ENCODE results near the gene MS4A13. TPM values are rescaled to one million over a fixed set of nuclear protein-coding genes. Genes with fewer than 3 reads are reported as not detected.

MS4A13 gene
- total RNA-seq, 1 donor from 2014 or later = not detected

- no peaks in the 10 kb centered on the region for H3K36me3 ChIP-seq
Observed at GRCh38 chr11:60544077-60544476, 28.9 kb downstream of the MS4A13 start.

DNA sequence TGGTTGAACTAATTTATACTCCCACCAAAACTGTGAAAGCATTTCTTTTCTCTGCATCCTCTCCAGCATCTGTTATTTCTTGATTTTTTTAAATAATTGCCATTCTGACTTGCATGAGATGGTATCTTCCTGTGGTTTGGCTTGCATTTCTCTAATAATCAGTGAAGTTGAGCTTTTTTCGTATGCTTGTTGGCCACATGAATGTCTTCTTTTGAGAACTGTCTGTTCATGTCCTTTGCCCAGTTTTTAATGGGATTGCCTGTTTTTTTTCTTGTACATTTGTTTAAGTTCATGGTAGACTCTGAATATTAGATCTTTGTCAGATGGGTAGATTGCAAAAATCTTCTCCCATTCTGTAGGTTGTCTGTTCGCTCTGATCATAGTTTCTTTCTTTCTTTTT is 46.1 kb downstream of the MS4A13 start:
- Histone ChIP-seq H3K27ac (no peak overlapping the region), H3K9me3 (peaks cover 0 to 10% of the 10 kb centered on the region in 2 donors), H3K36me3 (no peaks in the 10 kb centered on the region), H3K27me3 (no peaks in the 10 kb centered on the region), H3K4me1 (no peaks in the 10 kb centered on the region), H3K4me3 (no peak overlapping the region)
- DNase-seq (ENCODE audit: low spot score in 2 of 2) = no peak
- intact Hi-C loops (cut with DNase I) = no loop called here
- TF ChIP-seq, protein P1, sequence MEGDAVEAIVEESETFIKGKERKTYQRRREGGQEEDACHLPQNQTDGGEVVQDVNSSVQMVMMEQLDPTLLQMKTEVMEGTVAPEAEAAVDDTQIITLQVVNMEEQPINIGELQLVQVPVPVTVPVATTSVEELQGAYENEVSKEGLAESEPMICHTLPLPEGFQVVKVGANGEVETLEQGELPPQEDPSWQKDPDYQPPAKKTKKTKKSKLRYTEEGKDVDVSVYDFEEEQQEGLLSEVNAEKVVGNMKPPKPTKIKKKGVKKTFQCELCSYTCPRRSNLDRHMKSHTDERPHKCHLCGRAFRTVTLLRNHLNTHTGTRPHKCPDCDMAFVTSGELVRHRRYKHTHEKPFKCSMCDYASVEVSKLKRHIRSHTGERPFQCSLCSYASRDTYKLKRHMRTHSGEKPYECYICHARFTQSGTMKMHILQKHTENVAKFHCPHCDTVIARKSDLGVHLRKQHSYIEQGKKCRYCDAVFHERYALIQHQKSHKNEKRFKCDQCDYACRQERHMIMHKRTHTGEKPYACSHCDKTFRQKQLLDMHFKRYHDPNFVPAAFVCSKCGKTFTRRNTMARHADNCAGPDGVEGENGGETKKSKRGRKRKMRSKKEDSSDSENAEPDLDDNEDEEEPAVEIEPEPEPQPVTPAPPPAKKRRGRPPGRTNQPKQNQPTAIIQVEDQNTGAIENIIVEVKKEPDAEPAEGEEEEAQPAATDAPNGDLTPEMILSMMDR (IDR thresholded peaks at IDR 0.05) = no peak

More at GRCh38 chr11:60544077-60544476, 28.9 kb downstream of the MS4A13 start:
- Histone ChIP-seq H3K4me3 (no peak overlapping the region), H3K4me1 (no peaks in the 10 kb centered on the region), H3K27ac (no peak overlapping the region), H3K9me3 (no peaks in the 10 kb centered on the region), H3K27me3 (no peaks in the 10 kb centered on the region)
- TF ChIP-seq, protein P1 (IDR thresholded peaks at IDR 0.05) = no peak
- DNase-seq (ENCODE audit: low spot score in 2 of 2) = no peak
- intact Hi-C loops (cut with DNase I) = no loop called here

- TF ChIP-seq, protein P1 (IDR thresholded peaks at IDR 0.05) = no peak
- no peak overlapping the region for H3K4me3 ChIP-seq
- peaks cover 0 to 10% of the 10 kb centered on the region in 2 donors for H3K9me3 ChIP-seq
- no peaks in the 10 kb centered on the region for H3K36me3 ChIP-seq
- no peaks in the 10 kb centered on the region for H3K4me1 ChIP-seq
- intact Hi-C loops (cut with DNase I) = no loop called here
- H3K27ac ChIP-seq = no peak overlapping the region
- DNase-seq (ENCODE audit: low spot score in 2 of 2) = no peak
- no peaks in the 10 kb centered on the region for H3K27me3 ChIP-seq
Observed at GRCh38 chr11:60563553-60564235, 48.5 kb downstream of the MS4A13 start.

DNA sequence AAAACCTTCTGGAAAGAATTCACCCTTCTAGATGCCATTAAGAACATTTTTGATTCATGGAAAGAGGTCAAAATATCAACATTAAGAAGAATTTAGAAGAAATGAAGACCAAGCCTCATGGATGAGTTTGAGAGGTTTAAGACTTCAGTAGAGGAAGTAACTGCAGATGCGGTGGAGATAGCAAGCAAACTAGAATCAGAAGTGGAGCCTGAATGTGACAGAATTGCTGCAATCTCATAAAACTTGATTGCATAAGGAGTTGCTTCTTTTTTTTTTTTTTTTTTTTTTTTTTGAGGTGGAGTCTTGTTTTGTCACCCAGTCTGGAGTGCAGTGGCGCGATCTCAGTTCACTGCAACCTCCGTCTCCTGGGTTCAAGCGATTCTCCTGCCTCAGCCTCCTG is 51.6 kb downstream of the MS4A13 start:
- Histone ChIP-seq H3K27ac (no peak overlapping the region), H3K9me3 (no peaks in the 10 kb centered on the region), H3K4me3 (no peak overlapping the region), H3K4me1 (no peaks in the 10 kb centered on the region), H3K27me3 (no peaks in the 10 kb centered on the region), H3K36me3 (no peaks in the 10 kb centered on the region)
- intact Hi-C loops (cut with DNase I) = no loop called here
- DNase-seq (ENCODE audit: low spot score in 2 of 2) = no peak
- TF ChIP-seq, protein P1 (IDR thresholded peaks at IDR 0.05) = no peak

- TF ChIP-seq, protein P1 (IDR thresholded peaks at IDR 0.05) = no peak
- H3K27ac ChIP-seq = no peak overlapping the region
- DNase-seq (ENCODE audit: low spot score in 2 of 2) = no peak
- no peaks in the 10 kb centered on the region for H3K4me1 ChIP-seq
- intact Hi-C loops (cut with DNase I) = no loop called here
- no peaks in the 10 kb centered on the region for H3K9me3 ChIP-seq
- no peak overlapping the region for H3K4me3 ChIP-seq
- no peaks in the 10 kb centered on the region for H3K27me3 ChIP-seq
- no peaks in the 10 kb centered on the region for H3K36me3 ChIP-seq
Observed at GRCh38 chr11:60570970-60571369, 55.8 kb downstream of the MS4A13 start.

All from ascending aorta (tissue), 2 donors.